Testis (tissue), 5 donors: ENCODE measurements around the gene TLX2. TPM values are rescaled to one million over a fixed set of nuclear protein-coding genes. Genes with fewer than 3 reads are reported as not detected.
"Not testable (repeated sequence)": the region's sequence is repeated elsewhere in the genome, so short reads cannot be mapped to it uniquely, and the experiment has no call there.

Experiments
- DNase-seq: peaks from one replicate; pipeline ENCODE4 v3.0.0-alpha.2; 2019
- H3K27ac ChIP-seq, 2 donors: fragments of 200-600 bp; sonication (generic); one replicate each; pipeline ENCODE4 v1.5.1; 2019
- H3K27me3 ChIP-seq: fragments of 200-600 bp; sonication (generic); one replicate; pipeline ENCODE4 v1.5.1; 2019
- H3K36me3 ChIP-seq: fragments of 200-600 bp; sonication (generic); one replicate; pipeline ENCODE4 v1.5.1; 2017; ENCODE audit warnings: low read depth; ENCODE audit errors: missing control alignments
- H3K4me1 ChIP-seq: fragments of 200-600 bp; sonication (generic); one replicate; pipeline ENCODE4 v1.5.1; 2019
- H3K4me3 ChIP-seq, 2 donors: fragments of 200-600 bp; sonication (generic); one replicate each; pipeline ENCODE4 v1.5.1; 2017 to 2019
- H3K9me3 ChIP-seq: fragments of 200-600 bp; sonication (generic); one replicate; pipeline ENCODE4 v1.5.1; 2017
- CTCF ChIP-seq, 3 experiments: fragments of 450-650 bp in 2 of 3; fragments of 200-600 bp in 1 of 3; sonication (generic) in 1 of 3; IDR thresholded peaks; one replicate each; pipeline ENCODE4 v1.5.1; 2016 to 2019; ENCODE audit warnings: antibody characterized with exemption in 3 of 3, mild to moderate bottlenecking in 2 of 3, moderate library complexity in 1 of 3
- POLR2A ChIP-seq: fragments of 450-650 bp; IDR thresholded peaks from one replicate; pipeline ENCODE4 v1.6.1; 2017; ENCODE audit warnings: antibody characterized with exemption, mild to moderate bottlenecking, moderate library complexity
- WGBS, 2 donors: methylation state at CpG; one replicate each; pipeline ENCODE4 v1.1.5; 2018; 5-methylcytosine and 5-hydroxymethylcytosine counted together
- intact Hi-C: fragments of 100-400 bp; cut with DNase I; formaldehyde crosslinking; loops from one replicate; pipeline ENCODE4 v1.15.1; 2023; ENCODE audit warnings: low total_unique reads
- long read RNA-seq, 2 donors: transcript quantifications; one replicate each; lab custom pipeline, GENCODE V29; 2026
- polyA plus RNA-seq: library from polyadenylated mRNA; stranded (reverse); fragments of 350-450 nt; fragmentation: Illumina TruSeq; extraction: RNeasy Lipid Tissue Mini Kit (QIAGEN cat#74804); gene quantifications from one replicate; pipeline ENCODE4 v1.2.3, GENCODE V29; 2014; ENCODE audit warnings: low read depth, low replicate concordance; ENCODE audit not compliant: insufficient read depth
- total RNA-seq, 2 donors: library from RNA; depleted of rRNA; stranded (reverse); fragments of >200 nt; gene quantifications; one replicate each; pipeline ENCODE4 v1.2.3, GENCODE V29; 2016

Gene TLX2
- total RNA-seq (1 to 10 TPM; 1.3 to 4.5 TPM), polyA plus RNA-seq (1.1 TPM)
- long read RNA-seq, donor 1: 0 reads
- long read RNA-seq, donor 2: 0 reads

GRCh38 chr2:74514368-74515270 lies at the start of gene TLX2:
Gene TLX2 (plus strand): TSS chr2:74514450. CDS start chr2:74514807, 357 bp downstream.
- H3K27me3 ChIP-seq: no peaks in the 10 kb centered on the region
- no peak for DNase-seq
- H3K4me1 ChIP-seq: peaks cover 5% of the 10 kb centered on the region
- peak within 1 kb of the TSS; percentile 18 to 60 for H3K4me3 ChIP-seq
- no peak within 1 kb of the TSS for H3K27ac ChIP-seq
- no peaks in the 10 kb centered on the region for H3K9me3 ChIP-seq
- no peaks in the 10 kb centered on the region for H3K36me3 ChIP-seq
- TF ChIP-seq CTCF (IDR thresholded peaks at IDR 0.05) (no peak), POLR2A (no peak)
- intact Hi-C loops: no loop called here
- 4 to 17% methylated on average over 4 to 64 of the region's 82 CpGs for WGBS, 2 donors

DNA sequence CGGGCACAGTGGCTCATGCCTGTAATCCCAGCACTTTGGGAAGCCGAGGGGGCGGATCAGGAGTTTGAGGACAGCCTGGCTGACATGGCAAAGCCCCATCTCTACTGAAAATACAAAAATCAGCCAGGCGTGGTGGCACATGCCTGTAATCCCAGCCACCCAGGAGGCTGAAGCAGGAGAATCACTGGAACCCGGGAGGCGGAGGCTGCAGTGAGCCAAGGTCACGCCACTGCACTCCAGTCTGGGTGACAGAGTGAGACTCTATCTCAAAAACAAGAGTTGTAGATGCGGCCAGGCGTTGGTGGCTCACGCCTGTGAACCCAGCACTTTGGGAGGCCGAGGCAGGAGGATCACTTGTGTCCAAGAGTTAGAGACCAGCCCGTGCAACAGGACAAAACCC lies 43.5 kb upstream of the TLX2 start:
- H3K27me3 ChIP-seq, H3K27ac ChIP-seq, H3K36me3 ChIP-seq, DNase-seq, intact Hi-C loops, H3K9me3 ChIP-seq, H3K4me3 ChIP-seq: not testable (repeated sequence)
- peaks cover 17% of the 10 kb centered on the region for H3K4me1 ChIP-seq
- 77 to 92% methylated on average over 12 of the region's 12 CpGs for WGBS, 2 donors

- H3K36me3 ChIP-seq: no peaks in the 10 kb centered on the region
- intact Hi-C loops: no loop called here
Measured at GRCh38 chr2:74471332-74472065, 42.8 kb upstream of the TLX2 start.

DNA sequence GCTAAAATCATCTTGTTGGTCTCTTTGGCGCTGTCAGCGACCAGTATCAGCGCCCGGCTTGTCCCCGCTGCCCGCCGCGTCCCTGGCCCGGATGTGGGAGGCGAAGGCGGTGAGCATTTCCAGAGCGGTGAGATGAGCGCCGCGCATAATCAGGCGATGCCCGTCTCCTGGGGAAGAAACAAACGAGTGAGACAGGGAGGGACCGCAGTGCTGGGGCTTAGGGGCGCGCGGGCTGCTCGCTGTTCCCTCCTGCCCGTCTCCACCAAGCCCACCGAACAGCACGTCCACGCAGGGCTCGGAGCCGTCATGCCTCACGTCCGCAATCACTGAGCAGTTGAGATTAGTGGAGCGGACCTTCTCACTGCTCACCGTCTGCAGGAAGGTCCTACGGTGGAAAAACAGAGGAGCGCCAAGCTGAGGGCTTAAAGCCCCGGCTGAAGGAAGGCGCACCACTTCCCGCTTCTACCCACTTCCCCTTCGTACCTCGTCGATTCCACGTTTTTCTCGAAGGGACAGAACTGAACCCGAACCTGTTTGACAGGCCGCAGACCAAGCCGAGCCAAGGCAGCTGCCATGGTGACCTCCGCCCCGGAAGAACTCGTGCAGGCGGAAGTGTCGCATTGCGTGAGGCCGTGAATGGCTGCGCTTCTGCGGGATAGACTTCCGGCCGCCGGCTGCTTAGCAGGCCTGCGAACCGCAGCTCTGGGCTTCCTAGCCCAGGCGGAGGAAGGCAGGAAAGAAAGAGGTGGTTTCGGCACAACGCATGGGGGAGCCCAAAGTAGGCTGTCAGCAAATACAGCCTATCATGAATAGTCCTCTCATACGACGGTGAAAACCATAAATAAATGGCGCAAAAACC lies 41.9 kb upstream of the TLX2 start, which contains the start of gene MRPL53:
MRPL53 (minus strand) TSS at position 595 of the 859 bp plus-strand sequence; CDS start at position 575, 20 bp downstream.
- intact Hi-C loops: no loop called here
- no peak for TF ChIP-seq POLR2A
- no peak for TF ChIP-seq CTCF (IDR thresholded peaks at IDR 0.05)

More at GRCh38 chr2:74471332-74472065, 42.8 kb upstream of the TLX2 start:
- peak overlapping the region; percentile 6 to 79 for H3K27ac ChIP-seq
- H3K4me3 ChIP-seq: peak overlapping the region; percentile 63 to 68
- no peaks in the 10 kb centered on the region for H3K27me3 ChIP-seq
- H3K4me1 ChIP-seq: peaks cover 12% of the 10 kb centered on the region
- DNase-seq: no peak
- no peak for TF ChIP-seq CTCF (IDR thresholded peaks at IDR 0.05)
- TF ChIP-seq POLR2A: no peak
- H3K9me3 ChIP-seq: no peaks in the 10 kb centered on the region
- WGBS, 2 donors: 44 to 45% methylated on average over 16 of the region's 16 CpGs

More for the DNA sequence above, 41.9 kb upstream of the TLX2 start, which contains the start of gene MRPL53:
- H3K4me1 ChIP-seq: peaks cover 12% of the 10 kb centered on the region
- H3K27me3 ChIP-seq: no peaks in the 10 kb centered on the region
- 1% methylated on average over 42 to 66 of the region's 66 CpGs for WGBS, 2 donors
- peak; percentile 96 for DNase-seq
- no peaks in the 10 kb centered on the region for H3K9me3 ChIP-seq
- H3K4me3 ChIP-seq: peak within 1 kb of the TSS; percentile 63 to 68
- peak within 1 kb of the TSS; percentile 6 to 79 for H3K27ac ChIP-seq
- H3K36me3 ChIP-seq: no peaks in the 10 kb centered on the region
